ENCODE data around the gene KCNV2. TPM values are rescaled to one million over a fixed set of nuclear protein-coding genes. Genes with fewer than 3 reads are reported as not detected.

The KCNV2 gene
- total RNA-seq, 1 donor from 2014 or later = not detected

DNA sequence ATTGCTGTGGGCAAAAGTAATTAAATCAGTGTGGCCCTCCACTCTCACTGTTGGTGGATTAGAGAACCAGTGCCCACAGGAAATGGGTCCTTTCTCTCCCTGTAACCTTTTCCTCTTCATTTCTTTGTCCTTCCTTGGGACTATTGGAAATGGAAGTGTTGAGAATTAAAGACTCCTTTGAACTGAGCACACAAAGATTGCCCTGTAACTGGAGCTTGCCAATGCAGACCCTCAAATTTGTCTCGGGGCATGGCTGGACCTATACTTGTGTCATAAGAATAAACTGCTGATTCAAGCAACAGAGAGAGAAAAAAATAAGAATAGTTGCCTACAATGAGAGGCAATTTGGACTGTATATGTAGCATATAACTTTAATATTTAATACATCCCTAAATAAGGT, 13.7 kb downstream of the KCNV2 start:
- Histone ChIP-seq H3K4me1 (peaks cover 0 to 3% of the 10 kb centered on the region in 2 donors), H3K9me3 (no peaks in the 10 kb centered on the region), H3K4me3 (no peak overlapping the region), H3K27me3 (no peaks in the 10 kb centered on the region), H3K27ac (no peak overlapping the region), H3K36me3 (no peaks in the 10 kb centered on the region)
- intact Hi-C loops (cut with DNase I) = no loop called here
- DNase-seq (ENCODE audit: low spot score in 2 of 2) = no peak
- TF ChIP-seq CTCF (IDR thresholded peaks at IDR 0.05) = no peak

GRCh38 chr9:2732492-2732891, 15.2 kb downstream of the KCNV2 start:
- intact Hi-C loops (cut with DNase I) = no loop called here
- no peak for TF ChIP-seq CTCF (IDR thresholded peaks at IDR 0.05)
- Histone ChIP-seq H3K9me3 (no peaks in the 10 kb centered on the region), H3K27me3 (no peaks in the 10 kb centered on the region), H3K4me1 (peaks cover 0 to 2% of the 10 kb centered on the region in 2 donors), H3K36me3 (no peaks in the 10 kb centered on the region), H3K27ac (no peak overlapping the region), H3K4me3 (no peak overlapping the region)
- no peak for DNase-seq (ENCODE audit: low spot score in 2 of 2)

GRCh38 chr9:2740616-2741015, 23.3 kb downstream of the KCNV2 start:
- H3K27me3 ChIP-seq = no peaks in the 10 kb centered on the region
- no peak for DNase-seq (ENCODE audit: low spot score in 2 of 2)
- peaks cover 0 to 4% of the 10 kb centered on the region in 2 donors for H3K36me3 ChIP-seq
- no peak for TF ChIP-seq CTCF (IDR thresholded peaks at IDR 0.05)
- H3K4me1 ChIP-seq = no peaks in the 10 kb centered on the region
- no peaks in the 10 kb centered on the region for H3K9me3 ChIP-seq
- intact Hi-C loops (cut with DNase I) = no loop called here
- H3K4me3 ChIP-seq = no peak overlapping the region
- no peak overlapping the region for H3K27ac ChIP-seq

GRCh38 chr9:2741441-2742158, 24.3 kb downstream of the KCNV2 start:
- no peaks in the 10 kb centered on the region for H3K27me3 ChIP-seq
- H3K36me3 ChIP-seq = peaks cover 0 to 4% of the 10 kb centered on the region in 2 donors
- no peaks in the 10 kb centered on the region for H3K9me3 ChIP-seq
- no peak overlapping the region for H3K27ac ChIP-seq
- TF ChIP-seq CTCF (IDR thresholded peaks at IDR 0.05) = no peak
- DNase-seq (ENCODE audit: low spot score in 2 of 2) = no peak
- H3K4me3 ChIP-seq = no peak overlapping the region
- intact Hi-C loops (cut with DNase I) = no loop called here
- no peaks in the 10 kb centered on the region for H3K4me1 ChIP-seq

DNA sequence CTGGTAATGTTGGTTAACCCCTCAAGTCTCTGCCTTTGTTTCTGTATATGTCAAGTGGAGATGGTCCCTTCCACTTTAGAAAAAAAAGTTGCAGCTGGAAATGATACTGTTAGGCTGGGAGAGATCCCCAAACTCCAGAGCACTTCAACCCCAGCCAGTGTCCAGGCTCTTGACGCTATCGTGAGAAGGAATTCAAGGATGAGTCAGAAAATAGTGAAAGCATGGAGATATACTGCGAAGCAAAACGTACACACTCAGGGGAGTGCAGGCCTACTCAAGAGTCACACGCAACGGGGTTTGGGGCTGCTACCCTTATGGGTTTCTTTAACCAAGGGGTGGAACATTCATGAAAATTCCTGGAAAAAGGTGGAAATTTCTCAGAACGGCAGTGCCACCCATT, 24.9 kb downstream of the KCNV2 start:
- no peak for DNase-seq (ENCODE audit: low spot score in 2 of 2)
- Histone ChIP-seq H3K4me1 (no peaks in the 10 kb centered on the region), H3K27me3 (no peaks in the 10 kb centered on the region), H3K9me3 (no peaks in the 10 kb centered on the region), H3K36me3 (peaks cover 0 to 4% of the 10 kb centered on the region in 2 donors), H3K4me3 (no peak overlapping the region), H3K27ac (no peak overlapping the region)
- intact Hi-C loops (cut with DNase I) = no loop called here
- no peak for TF ChIP-seq CTCF (IDR thresholded peaks at IDR 0.05)
